ENCODE results near the gene ULBP3. TPM values are rescaled to one million over a fixed set of nuclear protein-coding genes. Genes with fewer than 3 reads are reported as not detected.

The ULBP3 gene
- total RNA-seq (under 1 TPM; 0.56 to 0.98 (median 0.83) TPM), polyA plus RNA-seq (under 1 TPM; 0.38 to 0.70 TPM)

GRCh38 chr6:150068720-150069648 lies at the start of gene ULBP3:
Gene ULBP3, minus strand, starts transcription at chr6:150069121. Its CDS starts 55 bp downstream, at chr6:150069066.
- Histone ChIP-seq H3K4me1 (no peaks in the 10 kb centered on the region), H3K4me3 (peak within 1 kb of the TSS; percentile 58 to 63 (median 60)), H3K9me3 (no peaks in the 10 kb centered on the region), H3K27me3 (no peaks in the 10 kb centered on the region), H3K36me3 (no peaks in the 10 kb centered on the region), H3K27ac (peak within 1 kb of the TSS; percentile 58 to 70 (median 67))
- peak in 3 of 4 donors; percentile 35 to 48 (median 37) for TF ChIP-seq CTCF (IDR thresholded peaks at IDR 0.05)
- ATAC-seq (peak; percentile 86 to 93 (median 90)), FAIRE-seq (no peak), DNase-seq (peak; percentile 92 to 95 (median 94))
- intact Hi-C loops (cut with DNase I) = no loop called here
- WGBS, 2 donors = 1 to 2% methylated on average over 59 to 72 of the region's 72 CpGs

DNA sequence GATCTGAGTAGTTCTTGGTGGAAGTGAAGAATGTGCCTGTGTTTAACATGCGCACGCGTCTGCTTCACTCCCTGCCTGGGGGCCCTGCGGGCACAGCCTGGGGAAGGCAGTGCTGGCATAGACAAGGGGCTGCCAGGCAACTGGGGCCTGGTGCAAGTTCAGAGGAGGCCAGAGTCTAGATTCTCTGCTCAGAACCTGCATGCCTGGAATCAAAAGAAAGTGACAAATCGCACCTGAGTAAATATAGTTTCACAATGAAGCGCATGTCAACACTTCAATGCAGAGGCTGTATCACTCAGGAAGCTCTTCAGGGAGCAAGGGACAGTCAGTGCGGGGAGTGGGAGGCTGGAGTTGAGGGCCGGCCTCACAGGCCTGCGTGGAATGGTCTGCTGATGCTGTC lies 49.7 kb upstream of the ULBP3 start:
- Histone ChIP-seq H3K9me3 (no peaks in the 10 kb centered on the region), H3K36me3 (no peaks in the 10 kb centered on the region), H3K4me3 (no peak overlapping the region), H3K27ac (no peak overlapping the region), H3K4me1 (no peaks in the 10 kb centered on the region), H3K27me3 (no peaks in the 10 kb centered on the region)
- WGBS, 2 donors = 59 to 61% methylated on average over 9 of the region's 9 CpGs
- no peak for TF ChIP-seq CTCF (IDR thresholded peaks at IDR 0.05)
- FAIRE-seq (no peak), ATAC-seq (peak in 2 of 4 donors; percentile 41 to 55), DNase-seq (no peak)
- intact Hi-C loops (cut with DNase I) = no loop called here

- DNase-seq (no peak), FAIRE-seq (no peak), ATAC-seq (no peak)
- intact Hi-C loops (cut with DNase I) = no loop called here
- Histone ChIP-seq H3K4me1 (no peaks in the 10 kb centered on the region), H3K36me3 (no peaks in the 10 kb centered on the region), H3K4me3 (no peak overlapping the region), H3K27ac (no peak overlapping the region), H3K27me3 (no peaks in the 10 kb centered on the region), H3K9me3 (no peaks in the 10 kb centered on the region)
- no peak for TF ChIP-seq CTCF (IDR thresholded peaks at IDR 0.05)
- 57 to 84% methylated on average over 6 of the region's 6 CpGs for WGBS, 2 donors
These were observed 49.3 kb upstream of the ULBP3 start for GRCh38 chr6:150118203-150118602.

DNA sequence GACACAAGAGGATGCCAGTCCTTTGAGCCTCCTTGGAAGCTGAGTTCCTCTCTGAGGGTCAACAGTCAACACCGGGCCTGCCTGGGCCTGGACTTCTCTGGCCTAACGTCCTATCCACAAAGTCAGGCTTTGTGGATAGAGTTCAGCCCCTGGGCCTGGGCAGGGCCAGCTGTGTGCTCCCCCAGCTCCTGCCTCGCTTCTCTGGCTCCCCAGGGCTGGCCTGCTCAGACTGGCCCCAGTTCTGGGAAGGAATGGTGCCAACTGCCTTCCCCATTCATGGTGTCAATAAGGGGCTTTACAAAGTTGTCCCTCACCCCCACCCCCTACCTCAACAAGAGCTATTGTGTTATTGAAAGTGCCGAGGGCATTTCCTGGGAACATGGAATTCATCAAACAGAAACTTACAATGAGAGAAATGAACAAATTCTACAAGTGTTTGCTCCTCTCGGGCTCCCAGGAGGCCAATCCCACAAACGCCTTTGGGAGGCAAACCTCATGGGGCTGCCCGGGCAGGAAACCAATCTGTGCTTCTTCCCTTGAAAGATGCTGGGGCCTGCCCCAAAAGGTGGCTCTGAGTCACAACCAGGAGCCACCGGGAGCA lies 47.4 kb upstream of the ULBP3 start:
- no peaks in the 10 kb centered on the region for H3K27me3 ChIP-seq
- intact Hi-C loops (cut with DNase I) = no loop called here
- 89% methylated on average over 8 of the region's 8 CpGs for WGBS, 2 donors
- ATAC-seq = no peak
- H3K4me3 ChIP-seq = no peak overlapping the region
- no peak overlapping the region for H3K27ac ChIP-seq
- no peak for TF ChIP-seq CTCF (IDR thresholded peaks at IDR 0.05)
- DNase-seq = no peak
- no peaks in the 10 kb centered on the region for H3K9me3 ChIP-seq
- FAIRE-seq = no peak
- no peaks in the 10 kb centered on the region for H3K36me3 ChIP-seq
- H3K4me1 ChIP-seq = no peaks in the 10 kb centered on the region

Data from pancreas (tissue), 10 donors.